GM23338 (cell line): ENCODE measurements around the gene FIGNL1. TPM values are rescaled to one million over a fixed set of nuclear protein-coding genes. Genes with fewer than 3 reads are reported as not detected.

Source experiments
- ATAC-seq: fragments of 200-7000 bp; cut with Tn5 transposase; 3 replicates; pipeline ENCODE4 v1.9.1; 2020
- DNase-seq: peaks from one replicate; pipeline ENCODE4 v3.0.0-alpha.2; 2015; ENCODE audit warnings: low spot score
- H2AFZ ChIP-seq: fragments of 200-600 bp; sonication (generic); 2 replicates; pipeline ENCODE4 v1.8.0; 2016; ENCODE audit warnings: antibody characterized with exemption, mild to moderate bottlenecking, moderate library complexity
- H3F3A ChIP-seq: fragments of 200-600 bp; sonication (generic); replicated peaks from 2 replicates; pipeline ENCODE4 v1.8.0; 2017; ENCODE audit warnings: antibody characterized with exemption, mixed run types, low read depth
- H3K27ac ChIP-seq: fragments of 200-600 bp; sonication (generic); 2 replicates; pipeline ENCODE4 v1.6.1; 2016; ENCODE audit warnings: low read depth
- H3K27me3 ChIP-seq: fragments of 200-600 bp; sonication (generic); 2 replicates; pipeline ENCODE4 v1.8.0; 2016; ENCODE audit warnings: mild to moderate bottlenecking, mixed run types, moderate library complexity; ENCODE audit not compliant: insufficient read depth
- H3K36me3 ChIP-seq: fragments of 200-600 bp; sonication (generic); 2 replicates; pipeline ENCODE4 v1.8.0; 2016; ENCODE audit warnings: mild to moderate bottlenecking; ENCODE audit not compliant: insufficient read depth
- H3K4me1 ChIP-seq: fragments of 200-600 bp; sonication (generic); 2 replicates; pipeline ENCODE4 v1.8.0; 2016; ENCODE audit warnings: mild to moderate bottlenecking, moderate library complexity; ENCODE audit not compliant: insufficient read depth
- H3K4me2 ChIP-seq: fragments of 200-600 bp; sonication (generic); 2 replicates; pipeline ENCODE4 v1.7.1; 2017; ENCODE audit warnings: mixed run types
- H3K4me3 ChIP-seq: fragments of 200-600 bp; sonication (generic); 2 replicates; pipeline ENCODE4 v1.6.1; 2016; ENCODE audit warnings: mixed run types
- H3K79me2 ChIP-seq: fragments of 200-600 bp; sonication (generic); replicated peaks from 2 replicates; pipeline ENCODE4 v1.8.0; 2017; ENCODE audit warnings: mild to moderate bottlenecking; ENCODE audit not compliant: insufficient read depth
- H3K9me2 ChIP-seq: fragments of 200-600 bp; sonication (generic); 2 replicates; pipeline ENCODE4 v1.8.0; 2017; ENCODE audit not compliant: insufficient read depth
- H4K20me1 ChIP-seq: fragments of 200-600 bp; sonication (generic); replicated peaks from 2 replicates; pipeline ENCODE4 v1.8.0; 2017; ENCODE audit warnings: mild to moderate bottlenecking; ENCODE audit not compliant: insufficient read depth
- H3K27ac Mint-ChIP-seq: 2 replicates; pipeline ENCODE4 v1.8.0; 2020; ENCODE audit warnings: inconsistent platforms, mild to moderate bottlenecking, moderate library complexity, mixed read lengths
- H3K27me3 Mint-ChIP-seq: 3 replicates; pipeline ENCODE4 v1.8.0; 2022; ENCODE audit warnings: low read depth, mild to moderate bottlenecking, moderate library complexity, mixed read lengths, inconsistent platforms; ENCODE audit not compliant: insufficient read depth, poor library complexity
- H3K36me3 Mint-ChIP-seq: 3 replicates; pipeline ENCODE4 v1.8.0; 2021; ENCODE audit warnings: low read depth, mild to moderate bottlenecking, inconsistent platforms, moderate library complexity, mixed read lengths
- H3K4me1 Mint-ChIP-seq: 3 replicates; pipeline ENCODE4 v1.8.0; 2020; ENCODE audit warnings: mild to moderate bottlenecking, inconsistent platforms, mixed read lengths
- H3K4me3 Mint-ChIP-seq: 3 replicates; pipeline ENCODE4 v1.8.0; 2021; ENCODE audit warnings: moderate library complexity, mild to moderate bottlenecking, inconsistent platforms, mixed read lengths
- H3K9me3 Mint-ChIP-seq: 3 replicates; pipeline ENCODE4 v1.8.0; 2020; ENCODE audit warnings: moderate library complexity, mild to moderate bottlenecking, inconsistent platforms, mixed read lengths
- CREB1 ChIP-seq: fragments of 250-450 bp; sonication (Bioruptor Pico); IDR thresholded peaks from 2 replicates; pipeline ENCODE4 v1.5.0; 2020; ENCODE audit warnings: low read depth, mild to moderate bottlenecking, moderate library complexity
- EZH2 ChIP-seq: fragments of 200-600 bp; sonication (generic); IDR thresholded peaks from one replicate; pipeline ENCODE4 v1.8.0; 2017; ENCODE audit warnings: antibody characterized with exemption, mild to moderate bottlenecking, low read depth; ENCODE audit not compliant: unreplicated experiment
- EZH2phosphoT487 ChIP-seq: fragments of 200-600 bp; sonication (generic); IDR thresholded peaks from one replicate; pipeline ENCODE4 v1.8.1; 2018; ENCODE audit warnings: antibody characterized with exemption; ENCODE audit not compliant: unreplicated experiment
- JUNB ChIP-seq: IDR thresholded peaks from one replicate; pipeline ENCODE4 v1.6.1; 2016; ENCODE audit warnings: antibody characterized with exemption; ENCODE audit not compliant: unreplicated experiment
- NANOG ChIP-seq: IDR thresholded peaks from 2 replicates; pipeline ENCODE4 v1.6.1; 2016; ENCODE audit warnings: antibody characterized with exemption, borderline replicate concordance
- POLR2AphosphoS5 ChIP-seq: IDR thresholded peaks from 2 replicates; pipeline ENCODE4 v1.6.1; 2016; ENCODE audit warnings: antibody characterized with exemption, low read depth
- REST ChIP-seq: IDR thresholded peaks from one replicate; pipeline ENCODE4 v1.6.1; 2018; ENCODE audit warnings: antibody characterized with exemption; ENCODE audit not compliant: unreplicated experiment
- STAT1 ChIP-seq: IDR thresholded peaks from one replicate; pipeline ENCODE4 v1.6.1; 2016; ENCODE audit warnings: antibody characterized with exemption; ENCODE audit not compliant: unreplicated experiment
- ZNF114 ChIP-seq: fragments of 250-450 bp; sonication (Bioruptor Pico); IDR thresholded peaks from 2 replicates; pipeline ENCODE4 v1.5.0; 2020; ENCODE audit warnings: mild to moderate bottlenecking, moderate library complexity
- ZNF331 ChIP-seq: fragments of 250-450 bp; sonication (Bioruptor Pico); IDR thresholded peaks from 2 replicates; pipeline ENCODE4 v1.5.0; 2020; ENCODE audit warnings: low read depth, mild to moderate bottlenecking, moderate library complexity
- ZNF462 ChIP-seq: fragments of 250-450 bp; sonication (Bioruptor Pico); IDR thresholded peaks from 2 replicates; pipeline ENCODE4 v1.5.0; 2020; ENCODE audit warnings: mild to moderate bottlenecking, moderate library complexity
- polyA plus RNA-seq: library from polyadenylated mRNA; unstranded; fragments of >200 nt; fragmentation: Nextera tagmentation; extraction: Ambion mirVana; gene quantifications from 2 replicates; pipeline ENCODE4 v1.2.1, GENCODE V29; 2016
- total RNA-seq: library from RNA; depleted of rRNA; stranded (reverse); fragments of >200 nt; shearing (Covaris generic); gene quantifications from 2 replicates; pipeline ENCODE4 v1.2.3, GENCODE V29; 2014

Gene FIGNL1
- total and polyA plus RNA-seq, 2 experiments from 2014 or later, result 6.6 to 24.9 TPM

DNA sequence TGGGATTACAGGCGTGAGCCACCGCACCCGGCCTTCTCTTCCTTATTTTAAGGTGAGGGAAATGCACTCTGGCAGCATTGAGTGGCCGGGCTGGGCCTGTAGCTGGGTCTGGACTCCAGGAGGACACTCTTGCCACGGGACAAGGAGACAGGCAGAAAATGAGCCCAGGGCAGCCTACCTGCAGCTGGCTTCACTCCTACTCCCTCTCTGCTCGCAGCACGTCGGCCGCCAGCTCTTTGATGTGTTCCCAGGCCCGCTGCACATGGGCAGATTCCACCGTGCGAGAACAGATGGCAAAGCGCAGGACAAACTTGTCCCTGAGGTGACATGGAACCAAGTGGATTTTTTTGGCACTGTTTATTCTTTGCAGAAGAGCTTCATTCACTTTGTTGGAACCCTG lies 12.9 kb upstream of the FIGNL1 start:
- Mint-ChIP-seq H3K9me3 (peaks cover 22% of the 10 kb centered on the region), H3K4me3 (no peak overlapping the region), H3K27me3 (peaks cover 13% of the 10 kb centered on the region), H3K36me3 (peaks cover 7% of the 10 kb centered on the region; the same call in 2 of the 3 replicates), H3K27ac (no peak overlapping the region), H3K4me1 (peaks cover under 1% of the 10 kb centered on the region; the same call in 1 of the 3 replicates)
- Histone ChIP-seq H3K27me3 (peaks cover 6% of the 10 kb centered on the region; the same call in 1 of the 2 replicates), H3K4me1 (no peaks in the 10 kb centered on the region), H3F3A (no peaks in the 10 kb centered on the region), H2AFZ (no peak overlapping the region), H3K27ac (no peak overlapping the region), H3K4me2 (no peak overlapping the region), H3K4me3 (no peak overlapping the region), H3K79me2 (no peaks in the 10 kb centered on the region), H3K36me3 (no peaks in the 10 kb centered on the region), H4K20me1 (no peaks in the 10 kb centered on the region), H3K9me2 (no peaks in the 10 kb centered on the region)
- no peak for TF ChIP-seq STAT1
- no peak for DNase-seq
- no peak for ATAC-seq

DNA sequence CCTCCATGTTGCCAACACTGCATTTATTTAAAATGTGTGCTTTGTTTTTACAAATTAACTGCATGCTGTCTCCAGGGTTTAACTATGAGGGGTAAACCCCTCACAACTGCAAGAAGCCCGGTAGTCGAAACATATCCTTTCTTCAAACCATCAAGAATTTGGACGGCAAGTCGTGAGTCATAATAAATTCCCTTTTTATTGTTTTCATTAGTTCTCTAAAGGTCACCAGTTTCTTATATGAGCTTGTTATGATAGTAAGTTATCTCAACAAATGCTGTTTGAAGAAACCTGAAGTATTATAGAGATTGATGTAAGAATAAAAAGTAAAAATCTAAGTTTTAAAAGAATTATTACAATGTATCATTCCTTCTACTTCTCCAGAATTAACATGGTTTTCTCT lies 12.2 kb upstream of the FIGNL1 start:
- Histone ChIP-seq H3K4me1 (no peaks in the 10 kb centered on the region), H3K4me3 (no peak overlapping the region), H3K9me2 (peaks cover 4% of the 10 kb centered on the region; the same call in 1 of the 2 replicates), H3K27ac (no peak overlapping the region), H3K27me3 (peaks cover 2% of the 10 kb centered on the region; the same call in 1 of the 2 replicates), H4K20me1 (no peaks in the 10 kb centered on the region), H2AFZ (no peak overlapping the region), H3K36me3 (no peaks in the 10 kb centered on the region), H3K4me2 (no peak overlapping the region), H3K79me2 (no peaks in the 10 kb centered on the region), H3F3A (no peaks in the 10 kb centered on the region)
- H3K27me3 Mint-ChIP-seq, result peaks cover 8% of the 10 kb centered on the region
- no peaks in the 10 kb centered on the region for H3K4me1 Mint-ChIP-seq
- H3K27ac Mint-ChIP-seq, result no peak overlapping the region
- peaks cover 25% of the 10 kb centered on the region for H3K9me3 Mint-ChIP-seq
- no peak for ATAC-seq
- DNase-seq, result no peak
- peaks cover 10% of the 10 kb centered on the region; the same call in 2 of the 3 replicates for H3K36me3 Mint-ChIP-seq
- H3K4me3 Mint-ChIP-seq, result no peak overlapping the region
- no peak for TF ChIP-seq ZNF114
- TF ChIP-seq ZNF331 (CRISPR knock-in tag), result no peak
- no peak for TF ChIP-seq CREB1 (CRISPR knock-in tag)
- TF ChIP-seq POLR2AphosphoS5, result no peak
- TF ChIP-seq EZH2phosphoT487, result no peak
- no peak for TF ChIP-seq STAT1
- no peak for TF ChIP-seq EZH2
- no peak for TF ChIP-seq REST
- no peak for TF ChIP-seq JUNB
- TF ChIP-seq NANOG, result no peak
- no peak for TF ChIP-seq ZNF462
